HepG2 (cell line): ENCODE results near the gene TMEM129.

ENCODE experiments used
- BCL6 ChIP-seq: IDR thresholded peaks from 2 replicates; pipeline ENCODE4 v1.6.1; 2016; ENCODE audit warnings: missing genetic modification reagents, missing compliant biosample characterization
- CEBPB ChIP-seq: IDR thresholded peaks from 2 replicates; pipeline ENCODE4 v1.6.1; 2011; ENCODE audit warnings: low read depth, low read length, improper control_type of control experiment, borderline replicate concordance
- CTCF ChIP-seq: sonication (generic); formaldehyde crosslinking; IDR thresholded peaks from 2 replicates; pipeline ENCODE4 v1.5.0; 2020; ENCODE audit warnings: mild to moderate bottlenecking, missing genetic modification reagents, moderate library complexity
- FOXK2 ChIP-seq: fragments of 450-650 bp; IDR thresholded peaks from 2 replicates; pipeline ENCODE4 v1.6.1; 2016
- MZF1 ChIP-seq: sonication (generic); formaldehyde crosslinking; IDR thresholded peaks from 2 replicates; pipeline ENCODE4 v1.8.1; 2023; ENCODE audit warnings: mild to moderate bottlenecking, missing genetic modification reagents, borderline replicate concordance
- NONO ChIP-seq, 2 experiments: fragments of 450-650 bp in 1 of 2; sonication (generic) in 1 of 2; formaldehyde crosslinking in 1 of 2; IDR thresholded peaks in 1 of 2; conservative IDR thresholded peaks in 1 of 2; 2 replicates each; pipeline versions ENCODE4 v1.6.1 to v1.8.0; 2017 to 2022; ENCODE audit warnings: mild to moderate bottlenecking in 1 of 2, missing genetic modification reagents in 1 of 2, moderate library complexity in 1 of 2
- PHB2 ChIP-seq: fragments of 450-650 bp; IDR thresholded peaks from 2 replicates; pipeline ENCODE4 v1.6.1; 2018; ENCODE audit not compliant: partially characterized antibody
- REST ChIP-seq, 2 experiments: IDR thresholded peaks; 2 replicates each; pipeline ENCODE4 v1.6.1; 2011 to 2012; ENCODE audit warnings: low read length in 2 of 2, borderline replicate concordance in 1 of 2, low read depth in 1 of 2, mild to moderate bottlenecking in 1 of 2, moderate library complexity in 1 of 2
- RXRA ChIP-seq: sonication (generic); formaldehyde crosslinking; IDR thresholded peaks from 2 replicates; pipeline ENCODE4 v1.5.1; 2020; ENCODE audit warnings: missing genetic modification reagents
- ZMYM3 ChIP-seq: sonication (generic); formaldehyde crosslinking; IDR thresholded peaks from 2 replicates; pipeline ENCODE4 v1.5.1; 2020; ENCODE audit warnings: mild to moderate bottlenecking, missing genetic modification reagents
- ZNF431 ChIP-seq: sonication (generic); formaldehyde crosslinking; IDR thresholded peaks from 2 replicates; pipeline ENCODE4 v1.9.0; 2022; ENCODE audit warnings: missing genetic modification reagents, low read depth, mild to moderate bottlenecking, borderline replicate concordance
- ZNF615 ChIP-seq: sonication (generic); formaldehyde crosslinking; IDR thresholded peaks from 2 replicates; pipeline ENCODE4 v1.5.0; 2020; ENCODE audit warnings: mild to moderate bottlenecking, missing genetic modification reagents, borderline replicate concordance

GRCh38 chr4:1715002-1715758, 5.9 kb downstream of the TMEM129 start:
- TF ChIP-seq FOXK2 (no peak), MZF1 (CRISPR knock-in tag) (no peak), ZNF615 (CRISPR knock-in tag) (no peak), BCL6 (CRISPR knock-in tag) (no peak), ZNF431 (no peak), RXRA (CRISPR knock-in tag) (no peak), REST (IDR thresholded peaks at IDR 0.05; ENCODE audit: borderline replicate concordance in 1 of 2, low read depth in 1 of 2, low read length in 2 of 2) (no peak), CTCF (CRISPR knock-in tag) (no peak), PHB2 (no peak), NONO (IDR thresholded peaks at IDR 0.05) (no peak), NONO (CRISPR knock-in tag; conservative IDR thresholded peaks at IDR 0.05) (no peak), ZMYM3 (CRISPR knock-in tag) (no peak), CEBPB (no peak)
